Measurements from ENCODE around the gene DCDC1.
"Not testable (repeated sequence)": the region's sequence is repeated elsewhere in the genome, so short reads cannot be mapped to it uniquely, and the experiment has no call there.

Gene DCDC1

DNA sequence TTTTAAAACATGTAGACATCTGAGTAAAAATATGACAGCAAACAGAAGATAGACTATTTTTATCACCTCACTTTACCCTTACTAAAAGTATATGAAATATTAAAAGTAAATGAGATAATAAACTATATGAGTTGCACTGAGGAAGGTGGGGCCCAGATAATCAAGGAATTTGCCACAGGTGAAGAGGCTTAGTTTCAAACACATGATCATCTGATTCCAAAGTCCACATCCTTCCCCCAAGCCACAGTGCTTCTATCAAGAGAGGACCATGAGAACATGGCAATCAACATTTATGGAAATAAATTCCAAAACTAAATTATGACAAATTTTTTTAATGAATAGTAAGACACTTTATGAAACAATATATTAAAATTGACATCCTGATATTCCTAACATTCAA is 384.0 kb downstream of the DCDC1 start:
- H3K4me3 Mint-ChIP-seq: no peak overlapping the region
- no peaks in the 10 kb centered on the region for H3K27me3 Mint-ChIP-seq
- DNase-seq: no peak
- no peaks in the 10 kb centered on the region for H3K9me3 Mint-ChIP-seq
- H3K27ac Mint-ChIP-seq: no peak overlapping the region
- H3K4me1 Mint-ChIP-seq: no peaks in the 10 kb centered on the region
- ATAC-seq (replicated peaks): no peak
- H3K36me3 Mint-ChIP-seq: no peaks in the 10 kb centered on the region

DNA sequence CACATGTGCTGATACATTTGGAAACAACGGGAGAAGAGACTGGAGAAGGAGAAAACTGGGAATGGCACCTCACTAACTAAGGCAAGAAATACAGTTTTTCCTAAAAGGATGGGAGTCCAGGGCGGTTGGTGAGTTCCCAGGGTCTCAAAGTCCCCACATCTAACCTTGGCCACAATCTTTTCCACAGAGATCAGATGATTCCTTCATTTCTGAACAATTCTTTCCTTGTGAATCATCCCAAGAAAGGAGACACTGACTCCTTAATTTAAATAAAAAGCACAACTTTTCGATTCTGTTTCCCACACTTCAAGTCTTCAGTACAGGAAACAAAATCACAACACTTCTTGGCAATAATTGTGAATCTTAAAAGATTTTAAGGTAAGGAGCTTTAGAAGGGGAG is 384.7 kb downstream of the DCDC1 start:
- ATAC-seq (replicated peaks) (no peak), DNase-seq (no peak)
- H3K27ac Mint-ChIP-seq: no peak overlapping the region
- no peak overlapping the region for H3K4me3 Mint-ChIP-seq
- H3K27me3 Mint-ChIP-seq: no peaks in the 10 kb centered on the region
- no peaks in the 10 kb centered on the region for H3K36me3 Mint-ChIP-seq
- no peaks in the 10 kb centered on the region for H3K9me3 Mint-ChIP-seq
- H3K4me1 Mint-ChIP-seq: no peaks in the 10 kb centered on the region

DNA sequence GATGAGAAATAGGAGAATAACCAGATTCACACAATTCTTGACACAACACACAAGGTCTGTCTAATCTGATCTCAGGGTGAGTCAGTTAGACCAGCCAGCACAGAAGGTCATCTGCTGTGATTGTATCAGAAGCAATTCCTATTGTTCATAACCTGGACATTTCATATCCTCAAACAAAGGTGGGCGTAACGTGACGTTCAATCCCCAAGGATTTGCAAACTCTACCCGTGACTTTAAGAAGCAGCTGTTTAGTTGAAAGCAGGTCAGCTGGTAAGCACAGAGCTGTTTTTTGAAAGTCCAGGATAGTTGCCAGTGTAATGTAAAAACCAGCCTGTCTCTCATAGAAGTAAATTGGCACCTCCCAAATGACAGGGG is 385.1 kb downstream of the DCDC1 start:
- Mint-ChIP-seq H3K4me1 (no peaks in the 10 kb centered on the region), H3K4me3 (no peak overlapping the region), H3K27ac (no peak overlapping the region), H3K27me3 (no peaks in the 10 kb centered on the region), H3K9me3 (no peaks in the 10 kb centered on the region), H3K36me3 (no peaks in the 10 kb centered on the region)
- DNase-seq (no peak), ATAC-seq (replicated peaks) (no peak)

- H3K9me3 Mint-ChIP-seq: no peaks in the 10 kb centered on the region
- no peaks in the 10 kb centered on the region for H3K36me3 Mint-ChIP-seq
- H3K4me1 Mint-ChIP-seq: no peaks in the 10 kb centered on the region
- H3K27ac Mint-ChIP-seq: no peak overlapping the region
- H3K27me3 Mint-ChIP-seq: no peaks in the 10 kb centered on the region
- DNase-seq (no peak), ATAC-seq (replicated peaks) (no peak)
- H3K4me3 Mint-ChIP-seq: no peak overlapping the region
Measured at GRCh38 chr11:30983776-30984441, 385.6 kb downstream of the DCDC1 start.

- H3K9me3 Mint-ChIP-seq: peaks cover 0 to 3% of the 10 kb centered on the region in 2 donors
- no peak overlapping the region for H3K4me3 Mint-ChIP-seq
- DNase-seq (no peak), ATAC-seq (replicated peaks) (no peak)
- H3K4me1 Mint-ChIP-seq: no peaks in the 10 kb centered on the region
- H3K27ac Mint-ChIP-seq: no peak overlapping the region
- no peaks in the 10 kb centered on the region for H3K27me3 Mint-ChIP-seq
- no peaks in the 10 kb centered on the region for H3K36me3 Mint-ChIP-seq
Measured at GRCh38 chr11:30983143-30983542, 386.4 kb downstream of the DCDC1 start.

DNA sequence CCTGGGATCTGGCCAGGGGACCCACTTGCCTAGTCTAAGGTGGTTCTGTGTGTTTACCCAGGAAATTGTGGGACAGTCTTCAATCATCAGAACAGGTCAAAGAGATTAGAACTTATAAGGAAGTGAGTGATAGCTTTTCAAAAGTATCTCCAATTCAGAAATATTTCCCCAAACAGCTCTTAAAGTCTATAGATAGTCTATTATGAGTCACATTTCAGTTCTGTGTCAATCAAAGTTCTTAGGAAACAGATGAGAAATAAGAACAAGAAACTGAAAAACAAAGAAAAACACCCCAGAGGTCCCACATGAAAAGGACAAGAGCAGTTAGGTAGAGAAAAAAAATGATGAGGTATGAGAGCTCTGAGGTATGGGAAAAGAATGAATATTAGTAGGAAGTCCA is 402.0 kb downstream of the DCDC1 start:
- H3K27ac Mint-ChIP-seq: no peak overlapping the region
- no peaks in the 10 kb centered on the region for H3K36me3 Mint-ChIP-seq
- H3K4me1 Mint-ChIP-seq: no peaks in the 10 kb centered on the region
- no peak overlapping the region for H3K4me3 Mint-ChIP-seq
- ATAC-seq (replicated peaks) (no peak), DNase-seq (no peak)
- H3K9me3 Mint-ChIP-seq: peaks cover 6 to 12% of the 10 kb centered on the region in 2 donors
- no peaks in the 10 kb centered on the region for H3K27me3 Mint-ChIP-seq

GRCh38 chr11:30960387-30960992 is 409.0 kb downstream of the DCDC1 start:
- H3K36me3 Mint-ChIP-seq: no peaks in the 10 kb centered on the region
- DNase-seq: no peak
- no peaks in the 10 kb centered on the region for H3K9me3 Mint-ChIP-seq
- H3K4me3 Mint-ChIP-seq: no peak overlapping the region
- no peaks in the 10 kb centered on the region for H3K4me1 Mint-ChIP-seq
- no peak overlapping the region for H3K27ac Mint-ChIP-seq
- ATAC-seq (replicated peaks): no peak
- H3K27me3 Mint-ChIP-seq: no peaks in the 10 kb centered on the region

DNA sequence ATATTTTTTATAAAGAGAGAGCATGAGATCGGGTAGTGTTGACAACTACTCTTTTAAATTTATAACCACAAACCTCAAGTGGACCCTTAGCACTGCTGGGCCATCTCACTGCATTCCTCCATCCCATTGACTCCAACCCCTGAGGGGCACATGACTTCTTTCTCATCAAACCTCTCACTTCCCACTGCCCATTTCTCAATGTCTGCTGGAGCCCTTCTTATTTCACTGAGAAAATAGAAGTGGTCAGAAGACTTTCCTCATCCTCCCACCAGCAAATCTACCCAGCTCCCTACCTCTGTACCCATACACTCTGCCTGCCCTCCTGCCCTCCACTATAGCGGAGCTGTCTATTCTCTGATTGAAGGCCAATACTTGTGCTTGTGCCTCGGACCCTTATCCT is 412.8 kb downstream of the DCDC1 start:
- no peaks in the 10 kb centered on the region for H3K9me3 Mint-ChIP-seq
- DNase-seq: no peak
- H3K4me3 Mint-ChIP-seq: no peak overlapping the region
- no peaks in the 10 kb centered on the region for H3K4me1 Mint-ChIP-seq
- H3K27me3 Mint-ChIP-seq: no peaks in the 10 kb centered on the region
- H3K36me3 Mint-ChIP-seq: no peaks in the 10 kb centered on the region
- H3K27ac Mint-ChIP-seq: no peak overlapping the region
- no peak for ATAC-seq (replicated peaks)

GRCh38 chr11:30949838-30950237 is 419.7 kb downstream of the DCDC1 start:
- Mint-ChIP-seq H3K9me3 (peaks cover 0 to 6% of the 10 kb centered on the region in 2 donors), H3K36me3 (no peaks in the 10 kb centered on the region), H3K4me1 (no peaks in the 10 kb centered on the region), H3K27ac (no peak overlapping the region), H3K4me3 (no peak overlapping the region), H3K27me3 (no peaks in the 10 kb centered on the region)
- no peak for ATAC-seq (replicated peaks)
- DNase-seq: no peak

DNA sequence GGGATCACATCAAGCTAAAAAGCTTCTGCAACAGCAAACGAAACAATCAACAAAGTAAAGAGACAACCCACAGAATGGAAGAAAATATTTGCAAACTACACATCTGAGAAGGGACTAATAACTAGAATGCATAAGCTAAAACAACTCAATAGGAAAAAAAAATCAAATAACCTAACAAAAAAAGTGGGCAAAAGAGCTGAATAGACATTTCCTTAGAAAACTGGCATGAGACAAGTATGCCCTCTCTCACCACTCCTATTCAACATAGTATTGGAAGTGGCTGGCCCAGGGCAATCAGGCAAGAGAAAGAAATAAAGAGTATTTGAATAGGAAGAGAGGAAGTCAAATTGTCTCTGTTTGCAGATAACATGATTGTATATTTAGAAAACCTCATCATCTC is 421.8 kb downstream of the DCDC1 start:
- not testable (repeated sequence) for H3K36me3 Mint-ChIP-seq; H3K27me3 Mint-ChIP-seq; H3K9me3 Mint-ChIP-seq; H3K27ac Mint-ChIP-seq; DNase-seq; H3K4me3 Mint-ChIP-seq; H3K4me1 Mint-ChIP-seq; ATAC-seq (replicated peaks)

GRCh38 chr11:30938810-30939209 is 430.7 kb downstream of the DCDC1 start:
- Mint-ChIP-seq H3K27me3 (no peaks in the 10 kb centered on the region), H3K4me3 (no peak overlapping the region), H3K36me3 (no peaks in the 10 kb centered on the region), H3K4me1 (no peaks in the 10 kb centered on the region), H3K9me3 (peaks cover 4 to 8% of the 10 kb centered on the region in 2 donors), H3K27ac (no peak overlapping the region)
- DNase-seq: no peak
- ATAC-seq (replicated peaks): no peak

- H3K4me3 Mint-ChIP-seq: no peak overlapping the region
- no peaks in the 10 kb centered on the region for H3K36me3 Mint-ChIP-seq
- no peak overlapping the region for H3K27ac Mint-ChIP-seq
- no peaks in the 10 kb centered on the region for H3K4me1 Mint-ChIP-seq
- peaks cover 4 to 8% of the 10 kb centered on the region in 2 donors for H3K9me3 Mint-ChIP-seq
- H3K27me3 Mint-ChIP-seq: no peaks in the 10 kb centered on the region
- ATAC-seq (replicated peaks) (no peak), DNase-seq (no peak)
Measured at GRCh38 chr11:30938171-30938570, 431.4 kb downstream of the DCDC1 start.

GRCh38 chr11:30936491-30936890 is 433.0 kb downstream of the DCDC1 start:
- H3K36me3 Mint-ChIP-seq: no peaks in the 10 kb centered on the region
- no peak overlapping the region for H3K4me3 Mint-ChIP-seq
- DNase-seq (no peak), ATAC-seq (replicated peaks) (no peak)
- H3K27ac Mint-ChIP-seq: no peak overlapping the region
- no peaks in the 10 kb centered on the region for H3K27me3 Mint-ChIP-seq
- peaks cover 4 to 7% of the 10 kb centered on the region in 2 donors for H3K9me3 Mint-ChIP-seq
- no peaks in the 10 kb centered on the region for H3K4me1 Mint-ChIP-seq

- DNase-seq (no peak), ATAC-seq (replicated peaks) (no peak)
- H3K4me1 Mint-ChIP-seq: no peaks in the 10 kb centered on the region
- no peak overlapping the region for H3K27ac Mint-ChIP-seq
- H3K36me3 Mint-ChIP-seq: no peaks in the 10 kb centered on the region
- peaks cover 4% of the 10 kb centered on the region in 2 donors for H3K9me3 Mint-ChIP-seq
- no peak overlapping the region for H3K4me3 Mint-ChIP-seq
- no peaks in the 10 kb centered on the region for H3K27me3 Mint-ChIP-seq
Measured at GRCh38 chr11:30935861-30936260, 433.7 kb downstream of the DCDC1 start.

GRCh38 chr11:30926130-30926529 is 443.4 kb downstream of the DCDC1 start:
- H3K27me3 Mint-ChIP-seq: peaks cover 11 to 17% of the 10 kb centered on the region in 2 donors
- DNase-seq (no peak), ATAC-seq (replicated peaks) (no peak)
- no peaks in the 10 kb centered on the region for H3K9me3 Mint-ChIP-seq
- H3K4me3 Mint-ChIP-seq: no peak overlapping the region
- H3K27ac Mint-ChIP-seq: no peak overlapping the region
- no peaks in the 10 kb centered on the region for H3K4me1 Mint-ChIP-seq
- H3K36me3 Mint-ChIP-seq: no peaks in the 10 kb centered on the region

Data from stimulated activated naive B cell treated with anti-CD40 and anti-IgM and Interleukin-4, amounts not matched to agents 10 μg/mL and 1 μg/mL and 100 μg/mL, for 72 hours (primary cell).